ENCODE measurements around the gene ZNF22. TPM values are rescaled to one million over a fixed set of nuclear protein-coding genes. Genes with fewer than 3 reads are reported as not detected.

ZNF22 gene
- polyA plus RNA-seq, 10 donors = 46.1 to 58.7 (median 53.8) TPM

- no peak for DNase-seq
Observed at GRCh38 chr10:44988957-44989585, 11.7 kb upstream of the ZNF22 start.

GRCh38 chr10:44989597-44990301 is 11.0 kb upstream of the ZNF22 start:
- no peak for DNase-seq

GRCh38 chr10:44990302-44990655 is 10.4 kb upstream of the ZNF22 start:
- DNase-seq = no peak

- DNase-seq = no peak
Observed at GRCh38 chr10:44990965-44991364, 9.8 kb upstream of the ZNF22 start.

- no peak for DNase-seq
Observed at GRCh38 chr10:44991571-44991970, 9.2 kb upstream of the ZNF22 start.

- no peak for DNase-seq
Observed at GRCh38 chr10:44992070-44992731, 8.5 kb upstream of the ZNF22 start.

- DNase-seq = no peak
Observed at GRCh38 chr10:44992732-44993225, 7.9 kb upstream of the ZNF22 start.

GRCh38 chr10:44993226-44993921 is 7.3 kb upstream of the ZNF22 start:
- no peak for DNase-seq

- no peak for DNase-seq
Observed at GRCh38 chr10:44993922-44994751, 6.6 kb upstream of the ZNF22 start.

- DNase-seq = no peak
Observed at GRCh38 chr10:44994752-44995530, 5.8 kb upstream of the ZNF22 start.

GRCh38 chr10:44995581-44995913 is 5.2 kb upstream of the ZNF22 start:
- DNase-seq = no peak

- peak; percentile 58 to 81 (median 61) for DNase-seq
Observed at GRCh38 chr10:44995914-44996669, 4.6 kb upstream of the ZNF22 start.

- no peak for DNase-seq
Observed at GRCh38 chr10:44997105-44997748, 3.5 kb upstream of the ZNF22 start.

GRCh38 chr10:44998146-44998631 is 2.5 kb upstream of the ZNF22 start:
- DNase-seq = no peak

- DNase-seq = peak in 2 of 3 donors; percentile 69 to 85
Observed at GRCh38 chr10:45000138-45000751, 478 bp upstream of the ZNF22 start.

- peak; percentile 49 to 89 (median 58) for DNase-seq
Observed at GRCh38 chr10:45001381-45002148, 842 bp downstream of the ZNF22 start.

GRCh38 chr10:45003432-45004000 is 2.8 kb downstream of the ZNF22 start:
- no peak for DNase-seq

- DNase-seq = no peak
Observed at GRCh38 chr10:45004661-45005060, 3.9 kb downstream of the ZNF22 start.

Data from muscle of back (tissue), 11 donors.